Lung (tissue), 12 donors: ENCODE measurements around the gene DGKB. TPM values are rescaled to one million over a fixed set of nuclear protein-coding genes. Genes with fewer than 3 reads are reported as not detected.

Experiments
- ATAC-seq: fragments of 200-7000 bp; cut with Tn5 transposase; one replicate; pipeline ENCODE4 v1.9.1; 2020; ENCODE audit warnings: moderate number of reproducible peaks; ENCODE audit not compliant: insufficient read depth, low FRiP score
- DNase-seq, 3 donors: peaks; one replicate each; pipeline ENCODE4 v3.0.0-alpha.2; 2013 to 2017
- H3K27ac ChIP-seq, 2 donors: one replicate each; pipeline ENCODE4 v1.5.1; 2013; ENCODE audit warnings: mild to moderate bottlenecking in 2 of 2, moderate library complexity in 2 of 2, control low read depth in 1 of 2, inconsistent platforms in 1 of 2, low read depth in 1 of 2, low read length in 1 of 2
- H3K27me3 ChIP-seq, 3 donors: one replicate each; pipeline ENCODE4 v1.5.1; 2013; ENCODE audit warnings: low read length in 2 of 3; ENCODE audit not compliant: control insufficient read depth in 3 of 3, insufficient read depth in 3 of 3
- H3K36me3 ChIP-seq, 4 donors: one replicate each; pipeline ENCODE4 v1.5.1; 2013; ENCODE audit warnings: low read length in 4 of 4, mild to moderate bottlenecking in 1 of 4, moderate library complexity in 1 of 4; ENCODE audit not compliant: control insufficient read depth in 4 of 4, insufficient read depth in 4 of 4
- H3K4me1 ChIP-seq, 5 donors: one replicate each; pipeline ENCODE4 v1.5.1; 2013; ENCODE audit warnings: low read length in 5 of 5, mild to moderate bottlenecking in 2 of 5, moderate library complexity in 1 of 5; ENCODE audit not compliant: control insufficient read depth in 5 of 5, insufficient read depth in 5 of 5
- H3K4me3 ChIP-seq: one replicate; pipeline ENCODE4 v1.5.1; 2013; ENCODE audit warnings: mild to moderate bottlenecking, control low read depth, moderate library complexity
- H3K9ac ChIP-seq, 2 donors: one replicate each; pipeline ENCODE4 v1.5.1; 2013; ENCODE audit warnings: low read length in 2 of 2, control low read depth in 1 of 2; ENCODE audit not compliant: insufficient read depth in 1 of 2
- H3K9me3 ChIP-seq, 4 donors: one replicate each; pipeline ENCODE4 v1.5.1; 2013; ENCODE audit warnings: low read length in 3 of 4, mild to moderate bottlenecking in 1 of 4, moderate library complexity in 1 of 4; ENCODE audit not compliant: control insufficient read depth in 4 of 4, insufficient read depth in 3 of 4
- CTCF ChIP-seq: IDR thresholded peaks from 2 replicates; pipeline ENCODE4 v1.5.1; 2012; ENCODE audit warnings: mild to moderate bottlenecking; ENCODE audit errors: control extremely low read depth, extremely low read depth
- WGBS, 2 donors: extraction: QIAGEN DNeasy Blood & Tissue Kit; methylation state at CpG; one replicate each; pipeline ENCODE4 v1.1.7; 2013; 5-methylcytosine and 5-hydroxymethylcytosine counted together
- polyA plus RNA-seq, 2 donors: library from polyadenylated mRNA; stranded (reverse); fragments of 200-250 nt; gene quantifications; one replicate each; pipeline ENCODE4 v1.2.1, GENCODE V29; 2013
- total RNA-seq, 2 donors: library from RNA; depleted of rRNA in 1 of 2; stranded (reverse); fragments of >200 nt in 1 of 2; gene quantifications; one replicate each; pipeline ENCODE4 v1.2.1, GENCODE V29; 2014 to 2021
- donor health status: control.
- donor health status: control.
- donor health status: Bipolar disorder and iron deficiency.
- donor health status: healthy.
- donor health status: DM: yes; HTN: yes; CAD: no.

The DGKB gene
- total and polyA plus RNA-seq, 4 donors, result under 0.01 to 0.57 (median 0.06) TPM; not detected in 1

- no peak for TF ChIP-seq CTCF
- Histone ChIP-seq H3K4me1 (peaks cover 0 to 2% (median 0%) of the 10 kb centered on the region in 5 donors), H3K27ac (no peak overlapping the region), H3K9ac (no peak overlapping the region), H3K9me3 (no peaks in the 10 kb centered on the region), H3K36me3 (no peaks in the 10 kb centered on the region), H3K27me3 (no peaks in the 10 kb centered on the region), H3K4me3 (no peak overlapping the region)
- WGBS, 2 donors, result 72 to 77% methylated on average over 7 of the region's 7 CpGs
- DNase-seq (no peak), ATAC-seq (no peak)
These were observed 669.3 kb downstream of the DGKB start for GRCh38 chr7:14233076-14233867.

GRCh38 chr7:14229047-14229446 lies 673.5 kb downstream of the DGKB start:
- ATAC-seq, result no peak
- TF ChIP-seq CTCF, result no peak
- H3K27ac ChIP-seq, result no peak overlapping the region

GRCh38 chr7:14228341-14228740 lies 674.2 kb downstream of the DGKB start:
- Histone ChIP-seq H3K4me1 (no peaks in the 10 kb centered on the region), H3K27ac (no peak overlapping the region), H3K9me3 (no peaks in the 10 kb centered on the region), H3K4me3 (no peak overlapping the region), H3K9ac (no peak overlapping the region), H3K36me3 (no peaks in the 10 kb centered on the region), H3K27me3 (no peaks in the 10 kb centered on the region)
- 95 to 96% methylated on average over 4 of the region's 4 CpGs for WGBS, 2 donors
- DNase-seq, result no peak
- no peak for TF ChIP-seq CTCF
- no peak for ATAC-seq

More at GRCh38 chr7:14229047-14229446, 673.5 kb downstream of the DGKB start:
- no peak for DNase-seq
- no peaks in the 10 kb centered on the region for H3K27me3 ChIP-seq
- H3K36me3 ChIP-seq, result no peaks in the 10 kb centered on the region
- no peaks in the 10 kb centered on the region for H3K4me1 ChIP-seq
- H3K9ac ChIP-seq, result no peak overlapping the region
- no peaks in the 10 kb centered on the region for H3K9me3 ChIP-seq
- no peak overlapping the region for H3K4me3 ChIP-seq
